ENCODE results near the gene ABLIM3. TPM values are rescaled to one million over a fixed set of nuclear protein-coding genes. Genes with fewer than 3 reads are reported as not detected.

ABLIM3 gene
- total RNA-seq, 1 experiment from 2014 or later = 14.3 TPM

- TF ChIP-seq CBX3 (IDR thresholded peaks at IDR 0.05; ENCODE audit: low read depth) (no peak), EZH2phosphoT487 (IDR thresholded peaks at IDR 0.05; ENCODE audit: borderline replicate concordance) (no peak), TCF7L2 (IDR thresholded peaks at IDR 0.05; ENCODE audit: borderline replicate concordance, extremely low read depth, insufficient read depth, insufficient read length) (no peak)
These were observed 14.4 kb upstream of the ABLIM3 start (continued) for GRCh38 chr5:149126906-149127305.

- Histone ChIP-seq H3K4me3 (replicated peaks in 1 of 2; ENCODE audit: low read depth in 1 of 2, low read length in 2 of 2) (no peak overlapping the region), H3K79me2 (ENCODE audit: insufficient read depth, low read length) (no peaks in the 10 kb centered on the region), H3K9me2 (ENCODE audit: insufficient read depth) (no peaks in the 10 kb centered on the region), H4K20me1 (ENCODE audit: insufficient read depth) (no peaks in the 10 kb centered on the region), H3K9me3 (ENCODE audit: control insufficient read depth in 1 of 2, insufficient read depth in 1 of 2, low read depth in 1 of 2, low read length in 2 of 2) (no peaks in the 10 kb centered on the region), H3K4me1 (ENCODE audit: control insufficient read depth in 1 of 2, insufficient read depth in 2 of 2, low read length in 2 of 2) (peaks cover 0 to 26% of the 10 kb centered on the region in 2 experiments; a peak in 2 of 4 replicates), H3K4me2 (ENCODE audit: low read length) (no peak overlapping the region), H3K27me3 (ENCODE audit: insufficient read depth, low read length) (no peaks in the 10 kb centered on the region), H3K36me3 (ENCODE audit: control insufficient read depth in 1 of 2, insufficient read depth in 2 of 2, low read length in 2 of 2) (no peaks in the 10 kb centered on the region), H2AFZ (ENCODE audit: low read depth, low read length, poor library complexity, severe bottlenecking) (peak overlapping the region; percentile 92), H3K9ac (ENCODE audit: low read length) (no peak overlapping the region), H3K27ac (ENCODE audit: low read depth, low read length) (no peak overlapping the region)
- intact Hi-C loops (cut with micrococcal nuclease) = no loop called here
- no peak for ATAC-seq
- TF ChIP-seq SP1 (IDR thresholded peaks at IDR 0.05; ENCODE audit: low read depth) = no peak
- TF ChIP-seq ATF3 (IDR thresholded peaks at IDR 0.05) = no peak
- TF ChIP-seq EGR1 (IDR thresholded peaks at IDR 0.05; ENCODE audit: low read depth) = no peak
- TF ChIP-seq ZFX (IDR thresholded peaks at IDR 0.05) = no peak
- BruUV-seq (replicated peaks) = no TSS peak
- ChIA-PET RAD21 (ENCODE audit: low non-redundant PET in 1 of 2, low total read pairs in 2 of 2, uncharacterized antibody in 2 of 2, unreplicated experiment in 2 of 2) (no interaction called here), CTCF (interaction anchor here (1.5 to 2.8 kb wide), 2 partner anchors 13 to 137 kb away, joined by 6 to 18 read pairs; no protein-coding TSS in a partner anchor), POLR2A (no interaction called here)
- DNase-seq (ENCODE audit: low read depth, low spot score) = no peak
These were observed 13.8 kb upstream of the ABLIM3 start for GRCh38 chr5:149127394-149127955.

All from HCT116 (cell line).